ENCODE measurements around the gene OAT.

- TF ChIP-seq CTCF (conservative IDR thresholded peaks at IDR 0.05; ENCODE audit: low read depth, low read length): no peak
- no peak for TF ChIP-seq EZH2 (IDR thresholded peaks at IDR 0.05; ENCODE audit: borderline replicate concordance, low read depth, low read length, poor library complexity, severe bottlenecking)
Observed at GRCh38 chr10:124370426-124370825, 48.3 kb downstream of the OAT start.
